HG03432 (cell line): ENCODE results near the gene TBC1D22A.

ENCODE experiments used
- ATAC-seq: cut with Tn5 transposase; IDR thresholded peaks from one replicate; pipeline ENCODE4 v1.9.1; 2021; ENCODE audit warnings: mild to moderate bottlenecking, moderate library complexity; ENCODE audit not compliant: unreplicated experiment

TBC1D22A gene

GRCh38 chr22:46980392-46980791 is 217.9 kb downstream of the TBC1D22A start:
- no peak for ATAC-seq

- ATAC-seq = no peak
Measured at GRCh38 chr22:46982635-46983034, 220.2 kb downstream of the TBC1D22A start.

GRCh38 chr22:46983046-46983445 is 220.6 kb downstream of the TBC1D22A start:
- no peak for ATAC-seq

- ATAC-seq = no peak
Measured at GRCh38 chr22:46984751-46985506, 222.5 kb downstream of the TBC1D22A start.

- no peak for ATAC-seq
Measured at GRCh38 chr22:46985507-46985882, 223.0 kb downstream of the TBC1D22A start.

GRCh38 chr22:46986788-46987187 is 224.3 kb downstream of the TBC1D22A start:
- ATAC-seq = no peak

GRCh38 chr22:46990937-46991550 is 228.6 kb downstream of the TBC1D22A start:
- no peak for ATAC-seq

GRCh38 chr22:46991666-46992065 is 229.2 kb downstream of the TBC1D22A start:
- ATAC-seq = no peak

- no peak for ATAC-seq
Measured at GRCh38 chr22:46992121-46992731, 229.8 kb downstream of the TBC1D22A start.

- no peak for ATAC-seq
Measured at GRCh38 chr22:46993633-46994032, 231.2 kb downstream of the TBC1D22A start.

- no peak for ATAC-seq
Measured at GRCh38 chr22:46994265-46994664, 231.8 kb downstream of the TBC1D22A start.

GRCh38 chr22:46994983-46995382 is 232.5 kb downstream of the TBC1D22A start:
- no peak for ATAC-seq

- no peak for ATAC-seq
Measured at GRCh38 chr22:46995501-46996360, 233.3 kb downstream of the TBC1D22A start.

GRCh38 chr22:46996595-46997310 is 234.3 kb downstream of the TBC1D22A start:
- ATAC-seq = no peak

GRCh38 chr22:46997311-46997970 is 235.0 kb downstream of the TBC1D22A start:
- no peak for ATAC-seq

GRCh38 chr22:46998331-46998730 is 235.9 kb downstream of the TBC1D22A start:
- no peak for ATAC-seq

- no peak for ATAC-seq
Measured at GRCh38 chr22:47000256-47000655, 237.8 kb downstream of the TBC1D22A start.

GRCh38 chr22:47000888-47001287 is 238.4 kb downstream of the TBC1D22A start:
- peak; percentile 45 for ATAC-seq

GRCh38 chr22:47001288-47001687 is 238.8 kb downstream of the TBC1D22A start:
- ATAC-seq = peak; percentile 83

- no peak for ATAC-seq
Measured at GRCh38 chr22:47002692-47003091, 240.2 kb downstream of the TBC1D22A start.
